Heart left ventricle (tissue), 16 donors: ENCODE measurements around the gene GPC6. TPM values are rescaled to one million over a fixed set of nuclear protein-coding genes. Genes with fewer than 3 reads are reported as not detected.
A peak's percentile ranks its signal among the peaks of the same experiment; 100 is the strongest.

Experiments
- ATAC-seq, 4 donors: fragments of 200-7000 bp; cut with Tn5 transposase; one replicate each; pipeline ENCODE4 v1.9.1; 2020 to 2022; ENCODE audit warnings: moderate library complexity in 4 of 4, mild to moderate bottlenecking in 3 of 4, moderate number of reproducible peaks in 1 of 4
- DNase-seq, 5 donors: peaks; one replicate each; pipeline ENCODE4 v3.0.0-alpha.2; 2020
- H3K27ac ChIP-seq, 12 donors: fragments of 200-600 bp; sonication (generic) in 4 of 12; one replicate each; pipeline versions ENCODE4 v1.5.0 to v1.8.0; 2016 to 2022; ENCODE audit warnings: mild to moderate bottlenecking in 2 of 12
- H3K27me3 ChIP-seq, 9 donors: fragments of 200-600 bp; sonication (generic) in 2 of 9; one replicate each; pipeline versions ENCODE4 v1.5.1 to v1.8.0; 2016 to 2022; ENCODE audit warnings: mild to moderate bottlenecking in 3 of 9
- H3K36me3 ChIP-seq, 9 donors: fragments of 200-600 bp; sonication (generic) in 2 of 9; one replicate each; pipeline versions ENCODE4 v1.5.0 to v1.8.0; 2018 to 2022; ENCODE audit warnings: mild to moderate bottlenecking in 2 of 9
- H3K4me1 ChIP-seq, 12 donors: fragments of 200-600 bp; sonication (generic) in 4 of 12; one replicate each; pipeline versions ENCODE4 v1.5.0 to v1.8.0; 2016 to 2022; ENCODE audit warnings: mild to moderate bottlenecking in 3 of 12
- H3K4me3 ChIP-seq, 12 donors: fragments of 200-600 bp; sonication (generic) in 4 of 12; one replicate each; pipeline versions ENCODE4 v1.5.0 to v1.8.0; 2017 to 2022; ENCODE audit warnings: mild to moderate bottlenecking in 9 of 12, moderate library complexity in 4 of 12
- H3K9me3 ChIP-seq, 12 donors: fragments of 200-600 bp; sonication (generic) in 4 of 12; one replicate each; pipeline versions ENCODE4 v1.5.0 to v1.8.0; 2016 to 2022; ENCODE audit warnings: mild to moderate bottlenecking in 1 of 12
- POLR2A ChIP-seq, 2 donors: fragments of 450-650 bp; IDR thresholded peaks; one replicate each; pipeline ENCODE4 v1.6.1; 2017; ENCODE audit warnings: antibody characterized with exemption in 2 of 2, mild to moderate bottlenecking in 2 of 2, moderate library complexity in 2 of 2
- WGBS, 4 donors: extraction: QIAGEN DNeasy Blood & Tissue Kit in 2 of 4; methylation state at CpG; one replicate each; pipeline versions ENCODE4 v1.1.5 to v1.1.7; 2013 to 2018; 5-methylcytosine and 5-hydroxymethylcytosine counted together
- intact Hi-C, 10 donors: fragments of 100-400 bp; cut with DNase I; formaldehyde crosslinking; loops; one replicate each; pipeline versions ENCODE4 v1.11.1 to v1.14.2; 2022
- polyA plus RNA-seq, 2 donors: library from polyadenylated mRNA; stranded (reverse); fragments of 200-250 nt; gene quantifications; one replicate each; pipeline ENCODE4 v1.2.3, GENCODE V29; 2013
- total RNA-seq, 9 donors: library from RNA; depleted of rRNA in 2 of 9; stranded (reverse); fragments of >200 nt in 2 of 9; fragmentation: NEBNext Ultra II Directional in 3 of 9; extraction: Animal tissue kit (Norgen Biotek cat#: 25700) in 3 of 9; gene quantifications; one replicate each; pipeline versions ENCODE4 v1.1.0 to v1.2.4, GENCODE V29; 2016 to 2023
- TF ChIP-seq, protein P1 (sequence below), 12 donors: fragments of 200-600 bp; sonication (generic) in 4 of 12; IDR thresholded peaks; one replicate each; pipeline versions ENCODE4 v1.5.0 to v1.8.0; 2018 to 2022; ENCODE audit warnings: antibody characterized with exemption in 12 of 12, mild to moderate bottlenecking in 5 of 12
- donor health status: ischemic (EF 13 %, LVEDD 7.1; RV severe dilation, severe dysfunction).
- donor health status: healthy with polysubstance abuse.
- donor health status: DM: no; HTN: yes; CAD: no.
- donor health status: DM: no; HTN: no; CAD: no.
- donor health status: ischemic (EF 25% LVEDD 6.9; RV normal size, moderate dysfunction).
- donor health status: ischemic (EF 25% LVEDD 5.7; RV mildly dilated, moderate dysfunction).
- donor health status: healthy.
- donor health status: DM: yes; HTN: yes; CAD: no.
- donor health status: ischemic (EF 35%, LVEDD 5.7; RV mildly dilated, moderate dysfunction).
- donor health status: nonischemic (EF 11% LVEDD 7.7; RV severe dilation, severe dysfunction).
- donor health status: DM: yes; HTN: yes; CAD: no.
- donor health status: PGD.
- donor health status: ischemic (EF 29% LVEDD 5.4; RV normal size, mild dysfunction).
- donor health status: nonischemic (EF 23%, LVEDD 6.1; RV moderate dilation, normal function).

GPC6 gene
- total and polyA plus RNA-seq, 11 donors: 0.08 to 6.2 (median 2.0) TPM

DNA sequence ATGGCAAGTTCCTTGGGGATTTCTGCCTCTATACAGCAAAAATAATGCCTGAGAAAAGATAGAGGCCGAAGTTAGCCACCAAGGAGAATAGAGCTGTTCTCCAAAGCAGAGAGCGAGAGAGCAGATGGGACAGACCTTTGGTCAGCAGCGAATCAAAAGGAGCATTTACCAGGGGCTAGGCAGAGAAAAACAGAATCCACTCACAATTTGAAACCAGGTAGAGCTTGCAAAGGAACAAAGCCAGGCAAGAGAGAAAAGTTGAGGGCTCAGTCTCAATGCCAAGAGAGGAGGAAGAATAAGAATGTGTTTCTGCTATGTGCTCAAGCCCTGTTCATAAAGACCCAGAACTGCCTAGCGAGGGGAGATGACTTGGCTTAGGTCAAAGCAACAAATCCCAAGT lies 1140.1 kb downstream of the GPC6 start:
- H3K9me3 ChIP-seq: no peaks in the 10 kb centered on the region
- intact Hi-C loops: no loop called here

DNA sequence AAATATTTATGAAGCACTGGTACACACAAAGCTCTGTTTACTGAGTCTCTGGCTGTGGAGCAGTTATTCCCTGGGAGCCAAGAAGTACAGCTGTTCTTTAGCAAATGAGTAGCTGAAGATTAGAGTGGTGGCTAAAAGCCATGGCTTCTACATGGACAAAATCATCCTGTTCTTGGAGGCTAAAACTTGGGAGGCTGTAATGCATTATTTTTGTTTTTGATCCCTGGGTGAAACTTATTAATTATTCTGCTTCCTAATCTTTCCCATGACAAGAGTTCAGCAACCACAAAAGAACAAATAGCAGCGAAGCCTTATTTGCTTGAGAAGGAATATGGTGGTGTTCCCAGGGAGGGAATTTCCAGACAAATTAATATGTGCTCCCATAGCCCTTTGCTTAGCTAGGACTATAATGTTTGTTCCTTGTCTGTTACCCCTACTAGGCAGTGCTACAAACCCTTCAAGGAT lies 1143.4 kb downstream of the GPC6 start:
- WGBS, 4 donors: 73 to 84% (median 77%) methylated on average over 1 of the region's 1 CpG

More for the DNA sequence above, 1140.1 kb downstream of the GPC6 start:
- WGBS, 4 donors: 84 to 92% (median 87%) methylated on average over 4 of the region's 4 CpGs
- no peak overlapping the region for H3K4me3 ChIP-seq
- no peak for DNase-seq
- no peaks in the 10 kb centered on the region for H3K36me3 ChIP-seq
- no peak overlapping the region for H3K27ac ChIP-seq
- TF ChIP-seq, protein P1, sequence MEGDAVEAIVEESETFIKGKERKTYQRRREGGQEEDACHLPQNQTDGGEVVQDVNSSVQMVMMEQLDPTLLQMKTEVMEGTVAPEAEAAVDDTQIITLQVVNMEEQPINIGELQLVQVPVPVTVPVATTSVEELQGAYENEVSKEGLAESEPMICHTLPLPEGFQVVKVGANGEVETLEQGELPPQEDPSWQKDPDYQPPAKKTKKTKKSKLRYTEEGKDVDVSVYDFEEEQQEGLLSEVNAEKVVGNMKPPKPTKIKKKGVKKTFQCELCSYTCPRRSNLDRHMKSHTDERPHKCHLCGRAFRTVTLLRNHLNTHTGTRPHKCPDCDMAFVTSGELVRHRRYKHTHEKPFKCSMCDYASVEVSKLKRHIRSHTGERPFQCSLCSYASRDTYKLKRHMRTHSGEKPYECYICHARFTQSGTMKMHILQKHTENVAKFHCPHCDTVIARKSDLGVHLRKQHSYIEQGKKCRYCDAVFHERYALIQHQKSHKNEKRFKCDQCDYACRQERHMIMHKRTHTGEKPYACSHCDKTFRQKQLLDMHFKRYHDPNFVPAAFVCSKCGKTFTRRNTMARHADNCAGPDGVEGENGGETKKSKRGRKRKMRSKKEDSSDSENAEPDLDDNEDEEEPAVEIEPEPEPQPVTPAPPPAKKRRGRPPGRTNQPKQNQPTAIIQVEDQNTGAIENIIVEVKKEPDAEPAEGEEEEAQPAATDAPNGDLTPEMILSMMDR (IDR thresholded peaks at IDR 0.05): no peak
- no peak for TF ChIP-seq POLR2A (IDR thresholded peaks at IDR 0.05)
- H3K27me3 ChIP-seq: peaks cover 0 to 6% (median 0%) of the 10 kb centered on the region in 9 donors
- ATAC-seq: no peak
- peaks cover 0 to 9% (median 0%) of the 10 kb centered on the region in 12 donors for H3K4me1 ChIP-seq

GRCh38 chr13:94371855-94372254 lies 1145.2 kb downstream of the GPC6 start:
- ATAC-seq (no peak), DNase-seq (no peak)
- Histone ChIP-seq H3K9me3 (no peaks in the 10 kb centered on the region), H3K27me3 (peaks cover 0 to 6% (median 0%) of the 10 kb centered on the region in 9 donors), H3K4me3 (no peak overlapping the region), H3K27ac (no peak overlapping the region), H3K36me3 (no peaks in the 10 kb centered on the region), H3K4me1 (peaks cover 0 to 4% (median 0%) of the 10 kb centered on the region in 12 donors)
- TF ChIP-seq POLR2A (IDR thresholded peaks at IDR 0.05): no peak
- TF ChIP-seq, protein P1 (IDR thresholded peaks at IDR 0.05): no peak
- 88 to 95% (median 91%) methylated on average over 3 of the region's 3 CpGs for WGBS, 4 donors
- intact Hi-C loops: no loop called here

More for the DNA sequence above, 1143.4 kb downstream of the GPC6 start:
- peaks cover 0 to 6% (median 0%) of the 10 kb centered on the region in 9 donors for H3K27me3 ChIP-seq
- H3K4me3 ChIP-seq: no peak overlapping the region
- peak; percentile 64 to 81 (median 70) for ATAC-seq
- TF ChIP-seq POLR2A (IDR thresholded peaks at IDR 0.05): no peak
- TF ChIP-seq, protein P1 (IDR thresholded peaks at IDR 0.05): no peak
- DNase-seq: peak in 1 of 5 donors; percentile 28
- peak overlapping the region in 3 of 12 donors; percentile 8 to 14 (median 11) for H3K27ac ChIP-seq
- intact Hi-C loops: no loop called here
- peaks cover 0 to 4% (median 0%) of the 10 kb centered on the region in 12 donors for H3K4me1 ChIP-seq
- no peaks in the 10 kb centered on the region for H3K36me3 ChIP-seq
- H3K9me3 ChIP-seq: no peaks in the 10 kb centered on the region

GRCh38 chr13:94382517-94382916 lies 1155.9 kb downstream of the GPC6 start:
- no peaks in the 10 kb centered on the region for H3K27me3 ChIP-seq
- DNase-seq (no peak), ATAC-seq (no peak)
- no peak for TF ChIP-seq POLR2A (IDR thresholded peaks at IDR 0.05)
- TF ChIP-seq, protein P1 (IDR thresholded peaks at IDR 0.05): no peak
- peak overlapping the region in 1 of 12 donors; percentile 30 for H3K27ac ChIP-seq
- no peaks in the 10 kb centered on the region for H3K9me3 ChIP-seq
- no peaks in the 10 kb centered on the region for H3K36me3 ChIP-seq
- intact Hi-C loops: no loop called here
- no peak overlapping the region for H3K4me3 ChIP-seq
- 49 to 62% (median 53%) methylated on average over 3 of the region's 3 CpGs for WGBS, 4 donors
- H3K4me1 ChIP-seq: peaks cover 0 to 19% (median 2%) of the 10 kb centered on the region in 12 donors
